Measurements from ENCODE around the gene C3orf70.

Gene C3orf70

GRCh38 chr3:185042312-185043050, 110.4 kb downstream of the C3orf70 start:
- DNase-seq = no peak

GRCh38 chr3:185041540-185041939, 111.3 kb downstream of the C3orf70 start:
- no peak for DNase-seq

- no peak for DNase-seq
Observed at GRCh38 chr3:185040425-185040824, 112.4 kb downstream of the C3orf70 start.

GRCh38 chr3:185037801-185038200, 115.1 kb downstream of the C3orf70 start:
- DNase-seq = no peak

GRCh38 chr3:185030951-185031350, 121.9 kb downstream of the C3orf70 start:
- DNase-seq = no peak

- DNase-seq = no peak
Observed at GRCh38 chr3:185030399-185030798, 122.5 kb downstream of the C3orf70 start.

GRCh38 chr3:185029086-185029485, 123.8 kb downstream of the C3orf70 start:
- DNase-seq = no peak

GRCh38 chr3:185028121-185028520, 124.7 kb downstream of the C3orf70 start:
- no peak for DNase-seq

Data from T1000 (cell line).